GM10847 (cell line): ENCODE measurements around the gene MEF2D.

Experiments
- POLR2A ChIP-seq: IDR thresholded peaks from 2 replicates; pipeline ENCODE4 v1.6.1; 2011; ENCODE audit not compliant: insufficient read length; ENCODE audit errors: extremely low read depth

Gene MEF2D

GRCh38 chr1:156414461-156415064 is 86.0 kb downstream of the MEF2D start:
- TF ChIP-seq POLR2A = no peak
